Stimulated activated naive CD4-positive, alpha-beta T cell (primary cell): ENCODE data around the gene FIGNL2.

ENCODE experiments used
- DNase-seq, 6 experiments: peaks; one replicate each; lab custom pipeline; 2025; lab: John Stamatoyannopoulos, UW

Gene FIGNL2

DNA sequence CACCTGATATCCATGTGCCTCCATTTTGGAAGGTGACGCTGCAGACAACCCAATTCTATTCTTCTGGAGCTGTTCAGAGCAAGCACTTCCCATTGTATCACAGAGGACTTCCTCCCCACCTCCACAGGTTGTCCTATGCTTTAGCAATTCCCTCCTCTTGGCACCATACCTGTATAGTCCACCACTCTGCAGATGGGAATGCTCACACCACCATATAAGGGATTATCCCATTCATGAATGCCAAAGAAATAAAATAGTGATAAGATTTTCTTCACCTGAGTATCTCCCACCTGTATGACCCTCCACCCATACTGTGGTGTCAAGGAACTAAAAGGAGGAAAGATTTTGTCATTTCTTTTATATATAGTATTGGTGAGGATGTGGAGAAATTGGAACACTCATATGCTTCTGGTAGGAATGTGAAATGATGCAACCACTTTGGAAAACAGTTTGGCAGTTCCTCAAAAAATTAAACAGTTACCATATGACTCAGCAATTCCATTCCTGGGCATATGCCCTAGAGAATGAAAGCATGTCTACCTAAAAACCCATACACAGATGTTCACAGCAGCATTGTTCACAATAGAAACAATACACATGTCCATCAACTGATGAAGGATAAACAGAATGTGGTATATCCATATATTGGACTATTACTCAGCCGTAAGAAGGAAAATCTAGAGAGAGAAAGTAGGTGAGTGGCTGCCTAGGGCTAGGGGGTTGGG, 75.2 kb downstream of the FIGNL2 start:
- DNase-seq: no peak

DNA sequence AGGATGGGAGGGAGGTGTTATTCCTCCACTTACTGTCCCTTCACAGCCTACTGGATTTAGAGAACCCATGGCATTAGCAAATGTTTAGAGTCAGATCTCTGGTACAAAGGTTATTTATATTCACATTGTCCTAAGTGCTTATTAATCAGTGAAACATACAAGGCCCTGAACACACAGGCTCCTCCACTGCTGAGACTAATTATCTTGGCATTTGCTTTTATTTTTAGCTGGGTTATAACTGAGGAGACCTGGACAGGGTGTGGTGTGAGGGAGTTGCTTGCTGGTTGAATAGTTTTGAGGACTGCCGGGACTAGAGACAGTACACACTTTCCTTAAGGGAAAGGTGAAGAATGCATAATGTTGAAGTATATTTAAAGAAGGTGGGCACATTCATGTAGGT, 77.5 kb downstream of the FIGNL2 start:
- no peak for DNase-seq
